Loucy (cell line): ENCODE data around the gene SLC6A18.

Experiments used
- EZH2phosphoT487 ChIP-seq: fragments of 200-600 bp; IDR thresholded peaks from 2 replicates; pipeline ENCODE4 v1.6.1; 2018; ENCODE audit warnings: antibody characterized with exemption, mild to moderate bottlenecking, moderate library complexity, borderline replicate concordance
- TF ChIP-seq, protein P1 (sequence below): fragments of 200-600 bp; sonication (generic); conservative IDR thresholded peaks from 2 replicates; pipeline ENCODE4 v1.5.1; 2014; ENCODE audit warnings: mild to moderate bottlenecking, antibody characterized with exemption, low read length

DNA sequence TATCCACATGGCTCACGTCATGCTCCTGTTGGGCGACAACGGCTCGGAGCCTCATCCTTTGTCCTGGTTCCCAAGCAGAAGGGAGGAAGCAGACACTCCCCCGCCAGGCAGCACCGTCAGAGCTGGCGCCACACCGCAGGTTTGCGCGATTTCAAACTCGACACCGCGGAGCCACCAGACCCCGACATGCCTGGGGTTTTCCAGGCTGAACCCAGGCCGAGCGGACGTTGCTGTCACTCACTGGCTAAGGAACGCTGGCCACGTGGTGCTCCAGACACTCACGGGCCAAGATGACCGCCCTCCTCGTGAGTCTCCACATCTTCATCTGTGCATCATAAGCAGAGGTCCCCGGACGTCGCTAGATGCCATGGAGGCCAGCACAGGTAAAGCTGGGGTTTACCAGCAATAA is 60.7 kb downstream of the SLC6A18 start:
- TF ChIP-seq, protein P1, sequence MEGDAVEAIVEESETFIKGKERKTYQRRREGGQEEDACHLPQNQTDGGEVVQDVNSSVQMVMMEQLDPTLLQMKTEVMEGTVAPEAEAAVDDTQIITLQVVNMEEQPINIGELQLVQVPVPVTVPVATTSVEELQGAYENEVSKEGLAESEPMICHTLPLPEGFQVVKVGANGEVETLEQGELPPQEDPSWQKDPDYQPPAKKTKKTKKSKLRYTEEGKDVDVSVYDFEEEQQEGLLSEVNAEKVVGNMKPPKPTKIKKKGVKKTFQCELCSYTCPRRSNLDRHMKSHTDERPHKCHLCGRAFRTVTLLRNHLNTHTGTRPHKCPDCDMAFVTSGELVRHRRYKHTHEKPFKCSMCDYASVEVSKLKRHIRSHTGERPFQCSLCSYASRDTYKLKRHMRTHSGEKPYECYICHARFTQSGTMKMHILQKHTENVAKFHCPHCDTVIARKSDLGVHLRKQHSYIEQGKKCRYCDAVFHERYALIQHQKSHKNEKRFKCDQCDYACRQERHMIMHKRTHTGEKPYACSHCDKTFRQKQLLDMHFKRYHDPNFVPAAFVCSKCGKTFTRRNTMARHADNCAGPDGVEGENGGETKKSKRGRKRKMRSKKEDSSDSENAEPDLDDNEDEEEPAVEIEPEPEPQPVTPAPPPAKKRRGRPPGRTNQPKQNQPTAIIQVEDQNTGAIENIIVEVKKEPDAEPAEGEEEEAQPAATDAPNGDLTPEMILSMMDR: no peak
- TF ChIP-seq EZH2phosphoT487: no peak
